ENCODE data around the gene TARP.

Gene TARP

GRCh38 chr7:38294926-38295325 is 21.5 kb upstream of the TARP start:
- CTCF ChIA-PET = no interaction called here
- no peak overlapping the region for H2AFZ ChIP-seq (replicated peaks; ENCODE audit: low read length, poor library complexity)
- no peak overlapping the region for H3K27ac ChIP-seq (ENCODE audit: insufficient read depth, low read length)
- DNase-seq (no peak), ATAC-seq (ENCODE audit: low read depth) (no peak)
- H2BK120ac ChIP-seq (ENCODE audit: low read depth, low read length) = no peak overlapping the region
- no peaks in the 10 kb centered on the region for H3K4me1 ChIP-seq (ENCODE audit: control insufficient read depth, insufficient read depth, low read length)
- no CpG with 5 or more reads among the region's 2 CpGs for WGBS, 2 experiments (ENCODE audit: extremely low coverage in 2 of 2, insufficient read length in 1 of 2)
- H2AK9ac ChIP-seq (replicated peaks; ENCODE audit: low read depth, low read length, poor library complexity) = no peak overlapping the region
- no peak overlapping the region for H2AK5ac ChIP-seq (ENCODE audit: low read depth, low read length)
- no peak overlapping the region for H3K9ac ChIP-seq (ENCODE audit: low read depth, low read length)
- H3K18ac ChIP-seq (ENCODE audit: low read depth, low read length) = no peak overlapping the region
- dilution Hi-C loops (cut with HindIII; ENCODE audit: low sequenced_read_pairs, unreplicated experiment) = no loop called here
- H4K8ac ChIP-seq (ENCODE audit: low read depth in 2 of 2, low read length in 2 of 2) = no peak overlapping the region
- no peak overlapping the region for H4K91ac ChIP-seq (ENCODE audit: insufficient read depth, low read depth, low read length)
- no peak overlapping the region for H2BK15ac ChIP-seq (ENCODE audit: low read depth, low read length)
- no peak overlapping the region for H3K4me2 ChIP-seq (ENCODE audit: low read depth, low read length)
- no peak overlapping the region for H3K4me3 ChIP-seq (ENCODE audit: insufficient read depth, low read depth, low read length)
- H3K9me3 ChIP-seq (ENCODE audit: control insufficient read depth, insufficient read depth, low read length) = no peaks in the 10 kb centered on the region
- no peak overlapping the region for H2BK5ac ChIP-seq (ENCODE audit: low read depth, low read length, poor library complexity, severe bottlenecking)
- no peak overlapping the region for H3K56ac ChIP-seq (ENCODE audit: extremely low read depth, insufficient read depth, low read length)
- no peaks in the 10 kb centered on the region for H3K36me3 ChIP-seq (ENCODE audit: control insufficient read depth, insufficient read depth, low read length)
- no peaks in the 10 kb centered on the region for H3K79me1 ChIP-seq (ENCODE audit: low read depth in 1 of 2, low read length in 2 of 2)
- no peak overlapping the region for H3K4ac ChIP-seq (ENCODE audit: low read depth, low read length)
- no peak overlapping the region for H2BK20ac ChIP-seq (ENCODE audit: low read depth, low read length)
- in situ Hi-C loops (cut with MboI; ENCODE audit: low sequenced_read_pairs) = no loop called here
- intact Hi-C loops (cut with micrococcal nuclease) = no loop called here
- no TSS peak for BruUV-seq (replicated peaks)
- H3K27me3 ChIP-seq (ENCODE audit: control insufficient read depth, insufficient read depth, low read length) = peaks cover 4% of the 10 kb centered on the region
- POLR2A ChIA-PET (ENCODE audit: unreplicated experiment) = no interaction called here
- H4K5ac ChIP-seq (ENCODE audit: low read depth, low read length) = no peak overlapping the region
- no peak overlapping the region for H3K23ac ChIP-seq (ENCODE audit: low read depth, low read length)
- no peaks in the 10 kb centered on the region for H4K20me1 ChIP-seq (ENCODE audit: insufficient read depth, low read length)
- no peaks in the 10 kb centered on the region for H3K9me1 ChIP-seq (ENCODE audit: insufficient read depth, low read length)
- TF ChIP-seq MAFK (IDR thresholded peaks at IDR 0.05; ENCODE audit: low read depth, low read length) (no peak), FOS (IDR thresholded peaks at IDR 0.05; ENCODE audit: low read depth, low read length) (no peak), SMC3 (IDR thresholded peaks at IDR 0.05; ENCODE audit: low read depth, low read length) (no peak), USF2 (IDR thresholded peaks at IDR 0.05; ENCODE audit: low read depth, low read length) (no peak), BHLHE40 (IDR thresholded peaks at IDR 0.05; ENCODE audit: low read depth, low read length) (no peak), RAD21 (IDR thresholded peaks at IDR 0.05; ENCODE audit: low read length) (no peak), CEBPB (IDR thresholded peaks at IDR 0.05; ENCODE audit: low read depth, low read length) (no peak), CTCF (conservative IDR thresholded peaks at IDR 0.05; ENCODE audit: low read depth, low read length) (no peak), RFX5 (IDR thresholded peaks at IDR 0.05; ENCODE audit: low read depth, low read length) (no peak), MXI1 (IDR thresholded peaks at IDR 0.05; ENCODE audit: borderline replicate concordance, low read depth, low read length) (no peak), POLR2A (IDR thresholded peaks at IDR 0.05; ENCODE audit: low read depth, low read length) (no peak), NFE2L2 (IDR thresholded peaks at IDR 0.05; ENCODE audit: low read depth, low read length) (no peak), RCOR1 (IDR thresholded peaks at IDR 0.05; ENCODE audit: insufficient replicate concordance, low read length) (no peak), ELK1 (IDR thresholded peaks at IDR 0.05; ENCODE audit: borderline replicate concordance, low read depth, low read length) (no peak), MAZ (IDR thresholded peaks at IDR 0.05; ENCODE audit: borderline replicate concordance, low read depth, low read length) (no peak), CHD1 (IDR thresholded peaks at IDR 0.05; ENCODE audit: low read depth, low read length) (no peak)
- H3K14ac ChIP-seq (replicated peaks; ENCODE audit: low read depth, low read length) = no peak overlapping the region
